Osteocyte (in vitro differentiated cells): ENCODE results near the gene PITRM1. TPM values are rescaled to one million over a fixed set of nuclear protein-coding genes. Genes with fewer than 3 reads are reported as not detected.
A peak's percentile ranks its signal among the peaks of the same experiment; 100 is the strongest.

ENCODE experiments used
- DNase-seq: peaks from one replicate; pipeline ENCODE4 v3.0.0; 2021; ENCODE audit warnings: mixed read lengths; ENCODE audit not compliant: unreplicated experiment; ENCODE audit errors: extremely low spot score
- H3K27ac Mint-ChIP-seq: one replicate; pipeline ENCODE4 v1.8.0; 2021; ENCODE audit warnings: mild to moderate bottlenecking, mixed read lengths; ENCODE audit not compliant: unreplicated experiment
- H3K27me3 Mint-ChIP-seq: one replicate; pipeline ENCODE4 v1.8.0; 2021; ENCODE audit warnings: mixed read lengths; ENCODE audit not compliant: unreplicated experiment
- H3K36me3 Mint-ChIP-seq: one replicate; pipeline ENCODE4 v1.8.0; 2021; ENCODE audit warnings: mixed read lengths; ENCODE audit not compliant: unreplicated experiment
- H3K4me1 Mint-ChIP-seq: one replicate; pipeline ENCODE4 v1.8.0; 2021; ENCODE audit warnings: mixed read lengths; ENCODE audit not compliant: unreplicated experiment
- H3K4me3 Mint-ChIP-seq: one replicate; pipeline ENCODE4 v1.8.0; 2021; ENCODE audit warnings: mild to moderate bottlenecking, moderate library complexity, mixed read lengths; ENCODE audit not compliant: unreplicated experiment
- H3K9me3 Mint-ChIP-seq: one replicate; pipeline ENCODE4 v1.8.0; 2021; ENCODE audit warnings: mixed read lengths; ENCODE audit not compliant: unreplicated experiment
- total RNA-seq: library from RNA; stranded (reverse); gene quantifications from 2 replicates; pipeline ENCODE4 v1.2.1, GENCODE V29; 2021
- TF ChIP-seq, protein P1 (sequence below): fragments of 200-600 bp; sonication (generic); IDR thresholded peaks from 2 replicates; pipeline ENCODE4 v1.5.0; 2021; ENCODE audit warnings: antibody characterized with exemption, mild to moderate bottlenecking, moderate library complexity

PITRM1 gene
- total RNA-seq, 1 donor from 2014 or later, result 76.5 TPM

DNA sequence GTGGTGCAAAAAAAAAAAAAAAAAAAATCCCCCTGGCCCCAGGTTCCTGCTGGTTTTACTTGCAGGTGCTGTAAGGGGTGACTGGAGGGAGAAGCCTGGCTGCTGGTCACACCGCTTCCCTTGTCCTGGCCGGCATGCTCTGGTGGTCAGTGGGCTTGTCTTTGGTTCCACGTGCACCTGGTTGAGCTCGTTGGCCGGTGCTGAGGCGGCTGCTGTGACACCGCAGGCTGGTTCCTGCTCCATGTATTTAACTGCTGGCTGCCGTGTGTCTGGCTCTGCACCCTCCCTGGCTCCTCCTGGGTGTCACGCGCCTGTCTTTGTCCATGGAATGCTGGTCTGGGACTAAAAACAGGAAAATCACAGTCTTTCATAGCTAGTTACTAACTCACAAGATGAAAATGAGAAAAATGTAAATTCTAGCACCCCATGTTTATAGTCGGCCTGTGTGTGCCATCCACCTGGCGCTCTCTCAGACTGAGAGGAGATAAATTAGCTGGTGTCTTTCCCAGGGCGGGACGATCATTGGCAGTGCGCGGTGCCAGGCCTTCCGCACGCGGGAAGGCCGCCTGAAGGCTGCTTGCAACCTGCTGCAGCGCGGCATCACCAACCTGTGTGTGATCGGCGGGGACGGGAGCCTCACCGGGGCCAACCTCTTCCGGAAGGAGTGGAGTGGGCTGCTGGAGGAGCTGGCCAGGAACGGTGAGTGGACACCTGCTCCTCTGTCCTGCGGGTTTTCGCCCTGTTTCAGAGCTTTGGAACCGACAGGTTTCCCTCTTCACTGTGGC, 71.5 kb downstream of the PITRM1 start:
- peaks cover 36% of the 10 kb centered on the region for H3K4me1 Mint-ChIP-seq
- peaks cover 48% of the 10 kb centered on the region for H3K36me3 Mint-ChIP-seq
- H3K27ac Mint-ChIP-seq, result no peak overlapping the region
- H3K4me3 Mint-ChIP-seq, result no peak overlapping the region
- no peaks in the 10 kb centered on the region for H3K9me3 Mint-ChIP-seq
- DNase-seq, result no peak
- no peaks in the 10 kb centered on the region for H3K27me3 Mint-ChIP-seq
- TF ChIP-seq, protein P1, sequence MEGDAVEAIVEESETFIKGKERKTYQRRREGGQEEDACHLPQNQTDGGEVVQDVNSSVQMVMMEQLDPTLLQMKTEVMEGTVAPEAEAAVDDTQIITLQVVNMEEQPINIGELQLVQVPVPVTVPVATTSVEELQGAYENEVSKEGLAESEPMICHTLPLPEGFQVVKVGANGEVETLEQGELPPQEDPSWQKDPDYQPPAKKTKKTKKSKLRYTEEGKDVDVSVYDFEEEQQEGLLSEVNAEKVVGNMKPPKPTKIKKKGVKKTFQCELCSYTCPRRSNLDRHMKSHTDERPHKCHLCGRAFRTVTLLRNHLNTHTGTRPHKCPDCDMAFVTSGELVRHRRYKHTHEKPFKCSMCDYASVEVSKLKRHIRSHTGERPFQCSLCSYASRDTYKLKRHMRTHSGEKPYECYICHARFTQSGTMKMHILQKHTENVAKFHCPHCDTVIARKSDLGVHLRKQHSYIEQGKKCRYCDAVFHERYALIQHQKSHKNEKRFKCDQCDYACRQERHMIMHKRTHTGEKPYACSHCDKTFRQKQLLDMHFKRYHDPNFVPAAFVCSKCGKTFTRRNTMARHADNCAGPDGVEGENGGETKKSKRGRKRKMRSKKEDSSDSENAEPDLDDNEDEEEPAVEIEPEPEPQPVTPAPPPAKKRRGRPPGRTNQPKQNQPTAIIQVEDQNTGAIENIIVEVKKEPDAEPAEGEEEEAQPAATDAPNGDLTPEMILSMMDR, result no peak

DNA sequence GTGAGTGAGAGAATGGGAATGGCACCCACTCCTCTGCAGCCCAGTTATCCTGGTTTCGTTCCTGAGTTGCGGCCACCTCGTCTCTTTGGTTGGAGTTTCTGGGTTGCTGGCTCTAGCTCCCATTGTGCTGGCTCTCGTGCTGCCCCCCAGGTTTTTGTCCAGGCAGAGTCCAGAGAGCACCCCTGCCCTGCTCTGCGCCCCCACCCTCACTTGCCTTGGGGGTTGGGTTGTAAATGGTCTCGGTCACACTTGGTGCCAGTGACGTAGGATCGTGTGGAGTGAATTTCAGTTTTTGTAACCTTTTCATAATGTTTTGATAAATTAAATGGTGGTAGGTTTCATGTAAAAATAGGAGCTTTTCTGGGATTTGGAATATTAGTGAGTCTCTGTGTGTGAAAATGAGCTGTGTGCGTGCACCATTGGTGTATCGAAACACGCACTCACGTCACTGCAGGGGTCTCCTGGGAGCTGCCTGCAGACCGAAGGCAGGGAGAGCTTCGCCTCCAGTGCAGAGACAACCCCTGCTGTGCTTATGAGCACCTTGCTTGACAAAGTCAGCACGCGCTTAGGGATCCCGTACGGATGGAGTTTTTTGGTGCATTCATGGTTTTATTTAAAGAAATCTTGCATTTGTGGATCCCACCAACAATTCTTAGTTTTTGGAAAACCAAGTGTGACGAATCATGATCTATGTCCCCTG, 72.3 kb downstream of the PITRM1 start:
- no peaks in the 10 kb centered on the region for H3K9me3 Mint-ChIP-seq
- TF ChIP-seq, protein P1, result no peak
- no peaks in the 10 kb centered on the region for H3K27me3 Mint-ChIP-seq
- H3K4me1 Mint-ChIP-seq, result peaks cover 41% of the 10 kb centered on the region
- H3K27ac Mint-ChIP-seq, result peak overlapping the region; percentile 28
- H3K4me3 Mint-ChIP-seq, result no peak overlapping the region
- DNase-seq, result no peak
- H3K36me3 Mint-ChIP-seq, result peaks cover 41% of the 10 kb centered on the region

DNA sequence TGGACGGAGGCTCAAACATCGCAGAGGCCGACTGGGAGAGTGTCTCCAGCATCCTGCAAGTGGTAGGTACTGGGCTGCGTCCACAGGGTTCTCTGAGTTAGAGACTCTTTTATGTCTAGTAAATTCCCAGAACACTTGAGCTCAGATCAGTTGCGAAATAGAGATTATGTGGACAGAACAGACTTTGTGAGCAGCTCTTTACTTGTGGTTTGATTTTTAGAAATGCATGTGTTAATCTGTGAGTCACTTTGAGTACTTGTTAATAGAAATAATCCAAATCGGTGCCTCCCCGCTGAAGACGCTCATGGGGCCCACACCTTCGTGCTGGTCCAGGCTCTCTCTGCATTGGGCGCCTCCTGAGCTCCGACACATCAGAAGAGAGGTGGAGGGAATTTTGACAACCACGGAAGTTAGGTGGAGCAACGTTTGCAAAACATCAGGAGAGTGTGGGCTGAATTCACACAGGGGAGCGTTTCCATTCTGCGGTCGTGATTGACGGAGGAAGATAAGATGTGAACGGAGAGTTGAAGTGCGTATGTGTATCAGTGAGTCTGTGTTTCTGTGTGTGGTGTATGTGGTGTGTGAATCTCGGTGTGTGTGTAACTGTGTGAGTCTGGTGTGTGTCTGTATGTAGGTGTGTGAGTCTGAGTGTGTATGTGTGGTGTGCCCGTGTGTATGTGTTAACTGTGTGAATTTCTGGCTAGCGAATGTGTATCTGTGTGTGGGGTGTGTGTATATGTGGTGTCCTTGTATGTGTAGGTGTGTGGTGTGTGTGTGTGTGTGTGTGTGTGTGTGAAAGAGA, 73.1 kb downstream of the PITRM1 start:
- TF ChIP-seq, protein P1, result no peak
- no peaks in the 10 kb centered on the region for H3K27me3 Mint-ChIP-seq
- peaks cover 38% of the 10 kb centered on the region for H3K36me3 Mint-ChIP-seq
- peaks cover 49% of the 10 kb centered on the region for H3K4me1 Mint-ChIP-seq
- H3K9me3 Mint-ChIP-seq, result no peaks in the 10 kb centered on the region
- DNase-seq, result no peak
- peak overlapping the region; percentile 54 for H3K27ac Mint-ChIP-seq
- H3K4me3 Mint-ChIP-seq, result no peak overlapping the region

DNA sequence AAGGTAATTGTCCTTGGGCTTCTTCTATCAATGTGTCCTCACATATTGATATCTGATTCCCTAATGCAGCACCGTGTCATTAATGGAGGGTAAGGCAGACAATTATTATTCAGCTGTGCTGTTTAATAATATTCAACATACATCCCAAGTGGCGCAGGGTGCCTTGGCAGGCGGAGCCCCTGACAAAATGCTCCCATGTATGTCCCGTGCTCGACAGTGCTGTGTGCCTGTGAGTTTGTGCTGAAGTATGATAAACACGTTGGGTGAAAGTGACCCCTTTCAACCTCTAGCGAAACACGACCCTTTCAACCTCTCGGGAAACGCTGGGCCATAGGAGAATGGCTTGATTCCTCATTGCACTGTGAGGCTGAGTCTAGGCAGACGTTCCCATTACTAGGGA, 73.9 kb downstream of the PITRM1 start:
- H3K4me1 Mint-ChIP-seq, result peaks cover 57% of the 10 kb centered on the region

More for the DNA sequence above, 73.9 kb downstream of the PITRM1 start:
- no peaks in the 10 kb centered on the region for H3K9me3 Mint-ChIP-seq
- H3K36me3 Mint-ChIP-seq, result peaks cover 35% of the 10 kb centered on the region
- TF ChIP-seq, protein P1, result no peak
- no peak overlapping the region for H3K4me3 Mint-ChIP-seq
- H3K27ac Mint-ChIP-seq, result peak overlapping the region; percentile 54
- H3K27me3 Mint-ChIP-seq, result no peaks in the 10 kb centered on the region
- no peak for DNase-seq
